Fibroblast of pulmonary artery (primary cell): ENCODE results near the gene LAIR2.

Experiments used
- DNase-seq: peaks from one replicate; pipeline ENCODE4 v3.0.0-alpha.2; 2010; ENCODE audit warnings: low read depth
- H3K4me3 ChIP-seq: replicated peaks from 2 replicates; pipeline ENCODE4 v1.5.1; 2011; ENCODE audit warnings: low read depth, mild to moderate bottlenecking, control low read depth, low read length, moderate library complexity
- TF ChIP-seq, protein P1 (sequence below): IDR thresholded peaks from 2 replicates; pipeline ENCODE4 v1.5.1; 2011; ENCODE audit warnings: mild to moderate bottlenecking, control low read depth, low read length, inconsistent platforms; ENCODE audit errors: missing control alignments

The LAIR2 gene

DNA sequence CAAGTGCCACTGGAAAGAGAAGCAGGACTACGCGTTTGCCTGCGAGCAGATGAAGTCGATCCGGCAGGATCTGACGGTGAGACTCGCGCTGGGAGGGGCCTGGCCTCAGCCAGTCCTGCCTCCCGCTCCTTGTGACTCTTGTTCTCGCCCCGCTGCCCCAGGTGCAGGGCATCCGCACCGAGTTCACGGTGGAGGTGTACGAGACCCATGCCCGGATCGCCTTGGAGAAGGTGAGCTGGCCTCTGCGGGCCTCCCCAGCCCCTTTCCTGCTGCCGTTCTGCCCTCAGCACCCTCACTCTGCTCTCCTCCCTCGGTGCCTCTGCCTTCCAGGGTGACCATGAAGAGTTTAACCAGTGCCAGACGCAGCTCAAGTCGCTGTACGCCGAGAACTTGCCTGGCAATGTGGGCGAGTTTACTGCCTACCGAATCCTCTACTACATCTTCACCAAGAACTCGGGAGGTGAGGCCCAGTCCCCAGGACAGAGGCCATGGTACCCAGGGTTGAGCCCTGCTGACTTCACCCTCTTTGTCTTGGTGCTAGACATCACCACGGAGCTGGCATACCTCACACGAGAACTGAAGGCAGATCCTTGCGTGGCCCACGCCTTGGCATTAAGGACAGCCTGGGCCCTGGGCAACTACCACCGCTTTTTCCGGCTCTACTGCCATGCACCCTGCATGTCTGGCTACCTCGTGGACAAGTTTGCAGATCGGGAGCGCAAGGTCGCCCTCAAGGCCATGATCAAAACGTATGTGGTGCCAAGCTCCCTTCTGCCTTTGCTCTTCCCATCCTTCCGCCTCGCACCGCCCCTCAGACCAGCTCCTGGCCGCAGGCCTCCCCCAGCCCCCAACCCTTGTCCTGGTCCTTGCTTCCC, 44.6 kb upstream of the LAIR2 start:
- TF ChIP-seq, protein P1, sequence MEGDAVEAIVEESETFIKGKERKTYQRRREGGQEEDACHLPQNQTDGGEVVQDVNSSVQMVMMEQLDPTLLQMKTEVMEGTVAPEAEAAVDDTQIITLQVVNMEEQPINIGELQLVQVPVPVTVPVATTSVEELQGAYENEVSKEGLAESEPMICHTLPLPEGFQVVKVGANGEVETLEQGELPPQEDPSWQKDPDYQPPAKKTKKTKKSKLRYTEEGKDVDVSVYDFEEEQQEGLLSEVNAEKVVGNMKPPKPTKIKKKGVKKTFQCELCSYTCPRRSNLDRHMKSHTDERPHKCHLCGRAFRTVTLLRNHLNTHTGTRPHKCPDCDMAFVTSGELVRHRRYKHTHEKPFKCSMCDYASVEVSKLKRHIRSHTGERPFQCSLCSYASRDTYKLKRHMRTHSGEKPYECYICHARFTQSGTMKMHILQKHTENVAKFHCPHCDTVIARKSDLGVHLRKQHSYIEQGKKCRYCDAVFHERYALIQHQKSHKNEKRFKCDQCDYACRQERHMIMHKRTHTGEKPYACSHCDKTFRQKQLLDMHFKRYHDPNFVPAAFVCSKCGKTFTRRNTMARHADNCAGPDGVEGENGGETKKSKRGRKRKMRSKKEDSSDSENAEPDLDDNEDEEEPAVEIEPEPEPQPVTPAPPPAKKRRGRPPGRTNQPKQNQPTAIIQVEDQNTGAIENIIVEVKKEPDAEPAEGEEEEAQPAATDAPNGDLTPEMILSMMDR, result no peak
- no peak for DNase-seq
- H3K4me3 ChIP-seq, result no peak overlapping the region

DNA sequence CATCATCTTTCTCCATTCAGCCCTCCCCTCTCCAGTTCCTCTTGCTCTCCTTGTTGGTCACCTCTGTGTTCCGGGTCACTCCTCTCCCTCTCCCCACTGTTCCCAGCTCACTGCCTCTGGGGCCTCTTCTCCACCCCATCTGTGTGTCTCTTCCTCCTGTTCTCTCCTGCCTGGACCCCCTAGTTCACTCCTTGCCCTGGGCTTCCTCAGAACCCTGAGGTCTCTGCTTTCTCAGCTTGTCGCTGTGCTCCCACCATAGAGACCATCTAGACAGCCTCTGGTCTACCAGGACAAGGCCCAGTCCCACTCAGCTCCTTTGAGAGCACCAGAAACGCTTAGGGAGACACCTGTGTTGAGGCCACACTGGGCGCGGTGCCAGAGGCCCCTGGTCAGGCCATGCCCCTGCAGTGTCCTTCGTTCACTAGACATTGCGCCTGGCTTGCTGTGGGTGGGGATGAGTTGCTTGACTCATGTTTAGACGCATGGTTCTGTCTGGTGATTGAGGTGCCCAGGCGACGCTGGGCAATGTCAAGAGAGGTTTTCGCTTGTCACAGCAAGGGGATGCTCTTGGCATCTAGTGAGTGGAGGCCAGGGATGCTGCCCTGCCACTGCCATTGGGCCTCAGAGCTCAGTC, 43.9 kb upstream of the LAIR2 start:
- TF ChIP-seq, protein P1, result no peak
- no peak for DNase-seq
- no peak overlapping the region for H3K4me3 ChIP-seq

- no peak overlapping the region for H3K4me3 ChIP-seq
- TF ChIP-seq, protein P1, result no peak
- DNase-seq, result no peak
Observed at GRCh38 chr19:54459282-54460229, 43.1 kb upstream of the LAIR2 start.

DNA sequence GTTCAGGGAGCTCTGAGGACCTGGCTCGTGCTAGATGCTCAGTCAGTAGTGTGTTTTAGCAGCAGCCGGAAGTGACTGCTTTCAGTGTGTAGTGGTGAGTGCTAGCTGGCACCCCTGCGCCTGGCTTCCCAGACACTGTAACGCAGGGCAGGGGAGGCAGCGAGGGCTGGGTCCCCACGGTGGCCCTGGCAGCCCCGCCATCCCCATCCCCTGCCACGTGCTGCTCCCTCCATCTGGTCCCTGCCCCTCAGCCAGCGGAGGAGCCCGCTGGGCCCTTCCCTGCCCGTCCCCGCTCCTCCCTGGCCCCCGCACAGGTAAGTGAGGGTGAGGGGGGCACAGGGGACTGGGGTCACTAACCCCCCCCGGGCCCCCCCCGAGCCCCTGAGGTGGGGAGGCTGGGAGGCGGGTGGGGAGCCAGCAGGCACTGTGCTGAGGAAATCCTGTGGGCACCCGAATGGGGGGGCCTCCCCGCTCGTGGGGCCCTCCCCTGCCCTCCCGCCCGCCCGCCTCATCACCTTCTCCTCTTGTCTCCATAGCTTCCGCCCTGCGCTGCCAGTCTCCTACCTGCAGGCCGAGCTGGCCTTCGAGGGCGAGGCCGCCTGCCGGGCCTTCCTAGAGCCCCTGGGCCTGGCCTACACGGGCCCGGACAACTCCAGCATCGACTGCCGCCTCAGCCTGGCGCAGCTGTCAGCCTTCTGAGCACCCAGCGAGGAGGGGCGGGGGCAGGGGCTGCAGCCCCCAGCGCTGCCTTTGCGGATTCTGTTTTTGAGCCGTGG, 42.2 kb upstream of the LAIR2 start:
- DNase-seq, result no peak
- no peak overlapping the region for H3K4me3 ChIP-seq
- TF ChIP-seq, protein P1, result no peak

- no peak for DNase-seq
- H3K4me3 ChIP-seq, result no peak overlapping the region
- TF ChIP-seq, protein P1, result no peak
Observed at GRCh38 chr19:54461210-54461609, 41.4 kb upstream of the LAIR2 start.

DNA sequence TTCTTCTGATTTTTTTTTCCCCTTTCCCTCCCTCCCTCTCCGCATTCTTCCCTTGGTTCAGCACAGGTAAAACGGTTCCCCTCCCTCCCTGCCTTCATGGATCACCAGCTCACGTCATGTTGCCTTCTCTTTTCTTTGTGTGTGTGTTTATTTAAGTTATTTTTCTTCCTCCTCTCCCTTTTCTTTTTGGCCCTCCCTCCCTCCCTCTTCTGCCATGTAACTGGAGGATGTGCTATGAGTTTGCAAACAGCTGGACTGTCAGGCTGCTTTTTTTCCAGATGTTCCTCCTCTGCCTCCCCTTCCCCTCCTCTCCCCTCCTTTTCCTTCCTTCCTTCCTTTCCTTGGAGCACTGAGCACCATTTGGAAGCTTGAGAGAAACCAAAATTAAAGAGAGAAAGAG, 41.0 kb upstream of the LAIR2 start:
- peak; percentile 57 for DNase-seq
- TF ChIP-seq, protein P1, result no peak
- H3K4me3 ChIP-seq, result no peak overlapping the region
